Activated CD8-positive, alpha-beta memory T cell treated with anti-CD3 and anti-CD28 coated beads, Interleukin-2, amount 50 U/mL, for 1 hour (primary cell): ENCODE measurements around the gene GJA8.
"Not testable (repeated sequence)": the region's sequence is repeated elsewhere in the genome, so short reads cannot be mapped to it uniquely, and the experiment has no call there.

Experiments used
- DNase-seq: peaks from one replicate; pipeline ENCODE4 v3.0.0-alpha.2; 2020; ENCODE audit errors: extremely low read depth

GJA8 gene

DNA sequence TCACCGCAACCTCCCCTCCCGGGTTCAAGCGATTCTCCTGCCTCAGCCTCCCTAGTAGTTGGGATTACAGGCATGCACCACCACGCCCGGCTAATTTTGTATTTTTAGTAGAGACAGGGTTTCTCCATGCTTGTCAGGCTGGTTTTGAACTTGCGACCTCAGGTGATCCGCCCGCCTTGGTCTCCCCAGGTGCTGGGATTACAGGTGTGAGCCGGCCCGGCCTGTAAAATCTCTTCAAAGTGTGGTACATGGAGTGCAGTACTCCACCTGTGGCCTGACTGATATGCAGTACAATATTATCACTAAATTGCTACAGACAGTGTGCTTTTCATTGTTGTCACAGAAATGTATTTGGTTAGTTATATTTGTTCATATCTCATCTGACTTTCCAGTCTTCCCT lies 25.1 kb downstream of the GJA8 start:
- not testable (repeated sequence) for DNase-seq

DNA sequence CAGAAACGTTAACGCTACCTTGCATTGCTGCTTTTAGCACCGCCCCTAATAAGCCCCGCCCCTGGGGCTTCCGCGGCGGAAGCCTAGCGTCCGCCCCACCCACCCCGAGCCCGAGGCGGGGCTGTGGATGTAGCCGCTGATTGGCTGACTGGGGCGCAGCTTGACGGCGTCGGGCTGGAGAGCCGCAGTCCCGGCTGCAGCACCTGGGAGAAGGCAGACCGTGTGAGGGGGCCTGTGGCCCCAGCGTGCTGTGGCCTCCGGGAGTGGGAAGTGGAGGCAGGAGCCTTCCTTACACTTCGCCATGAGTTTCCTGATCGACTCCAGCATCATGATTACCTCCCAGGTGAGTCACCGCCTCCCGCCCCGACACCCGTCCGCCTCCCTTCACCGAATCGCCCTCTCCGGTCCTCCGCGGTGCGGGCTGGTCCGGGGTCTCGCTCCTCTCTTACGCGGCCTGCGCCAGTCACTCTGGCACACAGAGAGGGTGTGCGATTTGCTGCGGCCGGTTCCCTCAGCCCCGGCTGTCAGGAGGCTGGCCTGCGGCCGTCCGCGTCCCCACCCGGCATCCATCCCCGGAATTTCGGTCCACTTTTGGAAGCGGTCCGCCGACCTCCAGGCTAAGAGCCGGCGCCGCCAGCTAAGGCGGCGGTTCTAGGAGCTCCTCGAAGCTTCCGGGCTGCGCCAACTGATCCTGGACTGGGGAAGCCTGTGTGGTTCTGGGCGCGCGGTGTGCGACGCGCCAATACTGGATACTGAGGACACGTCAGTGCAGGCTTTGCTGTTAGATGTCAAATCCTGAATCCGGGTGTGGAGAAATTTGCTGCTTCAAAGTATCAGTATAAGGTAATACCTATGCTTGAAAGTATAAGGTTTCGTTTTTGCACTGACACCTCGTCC lies 25.9 kb downstream of the GJA8 start, which contains the start of gene GPR89B:
Gene GPR89B (plus strand): TSS at position 185 of the 897 bp plus-strand sequence. CDS start 117 bp downstream, at position 302.
- DNase-seq, result peak; percentile 71

DNA sequence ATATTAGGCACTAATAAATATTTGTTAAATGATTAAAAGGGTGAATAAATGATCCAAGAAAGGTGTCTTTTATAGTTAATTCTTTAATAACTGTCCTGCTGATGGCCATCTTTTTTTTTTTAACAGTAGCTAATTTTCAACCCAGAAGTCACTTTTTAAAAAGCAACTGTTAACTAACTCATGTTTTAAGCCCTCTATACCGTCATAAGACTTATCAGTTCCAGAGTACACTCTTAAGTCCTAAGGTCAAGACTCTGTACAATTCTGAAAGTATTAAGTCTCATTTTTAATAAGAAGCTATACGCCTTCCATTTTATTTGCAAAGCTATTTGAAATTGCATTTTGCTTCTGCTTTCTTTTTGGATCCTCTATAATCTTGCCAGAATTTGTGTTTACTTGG lies 28.5 kb downstream of the GJA8 start:
- not testable (repeated sequence) for DNase-seq

DNA sequence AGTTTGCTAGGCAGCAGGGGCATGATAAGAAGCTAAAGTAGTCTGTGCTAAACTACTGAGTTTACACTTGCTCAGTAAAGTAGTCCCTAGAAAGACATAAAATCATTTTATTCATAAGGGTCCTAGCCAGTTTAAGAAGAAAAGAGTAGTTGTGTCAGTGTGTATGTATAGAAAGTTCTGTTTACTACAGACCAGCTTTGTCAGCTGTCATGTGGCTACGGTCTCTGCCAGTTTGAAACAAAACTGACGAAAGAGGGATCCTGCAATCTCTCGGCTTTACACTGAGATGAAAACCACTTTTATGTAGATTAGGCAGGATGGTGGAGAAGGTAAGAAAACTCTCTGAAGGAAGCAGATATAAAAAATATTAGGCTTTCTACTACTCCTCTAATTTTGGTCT lies 32.7 kb downstream of the GJA8 start:
- DNase-seq, result not testable (repeated sequence)

DNA sequence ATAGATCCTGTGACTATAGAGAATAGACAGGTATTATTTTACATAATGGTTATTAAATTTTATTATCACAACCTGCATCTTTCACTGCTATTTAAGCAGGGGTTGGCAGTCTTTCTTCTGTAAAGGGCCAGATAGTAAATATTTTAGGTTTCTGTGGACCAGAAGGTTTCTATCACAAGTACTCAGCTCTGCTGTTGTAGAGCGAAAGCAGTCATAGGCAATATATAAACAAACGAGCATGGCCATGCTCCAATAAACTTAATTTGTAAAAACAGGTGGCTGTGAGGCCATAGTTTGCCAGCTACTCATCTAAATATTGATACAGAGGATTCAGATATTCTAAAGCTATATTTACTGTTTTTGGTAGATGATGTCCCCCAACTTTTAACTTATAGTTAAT lies 37.9 kb downstream of the GJA8 start:
- not testable (repeated sequence) for DNase-seq

DNA sequence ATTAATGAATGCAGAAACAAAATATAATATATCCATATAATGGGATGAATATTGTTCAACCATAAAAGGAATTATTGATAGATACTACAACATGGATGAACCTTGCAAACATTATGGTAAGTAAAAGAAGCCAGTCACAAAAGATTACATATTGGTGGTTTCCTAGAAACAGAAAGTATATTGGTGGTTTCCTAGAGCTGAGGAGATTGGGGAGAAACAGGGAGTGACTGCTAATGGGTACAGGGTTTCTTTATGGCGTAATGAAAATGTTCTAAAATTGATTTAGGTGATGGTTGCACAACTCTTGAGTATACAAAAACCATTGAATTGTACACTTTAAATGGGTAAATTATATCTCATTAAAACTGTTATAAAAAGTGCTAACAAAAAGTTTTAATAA lies 40.0 kb downstream of the GJA8 start:
- DNase-seq, result not testable (repeated sequence)

DNA sequence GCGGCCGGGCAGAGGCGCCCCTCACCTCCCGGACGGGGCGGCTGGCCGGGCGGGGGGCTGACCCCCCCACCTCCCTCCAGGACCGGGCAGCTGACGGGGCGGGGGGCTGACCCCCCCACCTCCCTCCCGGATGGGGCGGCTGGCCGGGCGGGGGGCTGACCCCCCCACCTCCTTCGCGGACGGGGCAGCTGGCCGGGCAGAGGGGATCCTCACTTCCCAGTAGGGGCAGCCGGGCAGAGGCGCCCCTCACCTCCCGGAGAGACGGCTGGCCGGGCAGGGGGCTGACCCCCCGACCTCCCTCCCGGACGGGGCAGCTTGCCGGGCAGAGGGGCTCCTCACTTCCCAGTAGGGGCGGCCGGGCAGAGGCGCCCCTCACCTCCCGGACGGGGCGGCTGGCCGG lies 46.9 kb downstream of the GJA8 start:
- DNase-seq, result not testable (repeated sequence)
